HG03175 (cell line): ENCODE data around the gene NPHP1.
A peak's percentile ranks its signal among the peaks of the same experiment; 100 is the strongest.
"Not testable (repeated sequence)": the region's sequence is repeated elsewhere in the genome, so short reads cannot be mapped to it uniquely, and the experiment has no call there.

ENCODE experiments used
- ATAC-seq: cut with Tn5 transposase; IDR thresholded peaks from one replicate; pipeline ENCODE4 v1.9.1; 2021; ENCODE audit warnings: mild to moderate bottlenecking, moderate library complexity; ENCODE audit not compliant: unreplicated experiment

Gene NPHP1

GRCh38 chr2:110204408-110205385, at the start of gene NPHP1:
Gene NPHP1 (minus strand): TSS chr2:110205013. CDS start chr2:110204968, 45 bp downstream.
- ATAC-seq: peak; percentile 91

- not testable (repeated sequence) for ATAC-seq
Observed at GRCh38 chr2:110248081-110248795, 43.4 kb upstream of the NPHP1 start.

GRCh38 chr2:110245488-110246435, 40.9 kb upstream of the NPHP1 start:
- not testable (repeated sequence) for ATAC-seq

GRCh38 chr2:110243283-110243682, 38.5 kb upstream of the NPHP1 start:
- not testable (repeated sequence) for ATAC-seq

- not testable (repeated sequence) for ATAC-seq
Observed at GRCh38 chr2:110234514-110234913, 29.7 kb upstream of the NPHP1 start.

GRCh38 chr2:110229886-110230285, 25.1 kb upstream of the NPHP1 start:
- ATAC-seq: not testable (repeated sequence)

GRCh38 chr2:110222626-110223025, 17.8 kb upstream of the NPHP1 start:
- ATAC-seq: not testable (repeated sequence)

- ATAC-seq: no peak
Observed at GRCh38 chr2:110221938-110222337, 17.1 kb upstream of the NPHP1 start.

GRCh38 chr2:110220190-110220564, 15.4 kb upstream of the NPHP1 start:
- no peak for ATAC-seq

GRCh38 chr2:110219496-110220189, 14.8 kb upstream of the NPHP1 start:
- ATAC-seq: no peak

GRCh38 chr2:110218889-110219288, 14.1 kb upstream of the NPHP1 start:
- not testable (repeated sequence) for ATAC-seq

GRCh38 chr2:110216803-110217202, 12.0 kb upstream of the NPHP1 start:
- no peak for ATAC-seq

- no peak for ATAC-seq
Observed at GRCh38 chr2:110216199-110216598, 11.4 kb upstream of the NPHP1 start.

GRCh38 chr2:110215566-110216158, 10.8 kb upstream of the NPHP1 start:
- no peak for ATAC-seq

GRCh38 chr2:110215091-110215490, 10.3 kb upstream of the NPHP1 start:
- ATAC-seq: no peak

GRCh38 chr2:110213522-110213921, 8.7 kb upstream of the NPHP1 start:
- not testable (repeated sequence) for ATAC-seq

- peak; percentile 84 for ATAC-seq
Observed at GRCh38 chr2:110211938-110212858, 7.4 kb upstream of the NPHP1 start, which contains the start of gene MTLN. Gene MTLN (minus strand): TSS chr2:110212547. CDS start chr2:110212525, 22 bp downstream.

- ATAC-seq: no peak
Observed at GRCh38 chr2:110205660-110206455, 1.0 kb upstream of the NPHP1 start.
